Testis (tissue), 2 donors: Measurements from ENCODE around the gene FCHSD2.

Experiments used
- CTCF ChIP-seq, 3 experiments: fragments of 450-650 bp in 2 of 3; fragments of 200-600 bp in 1 of 3; sonication (generic) in 1 of 3; IDR thresholded peaks; one replicate each; pipeline ENCODE4 v1.5.1; 2016 to 2019; ENCODE audit warnings: antibody characterized with exemption in 3 of 3, mild to moderate bottlenecking in 2 of 3, moderate library complexity in 1 of 3
- POLR2A ChIP-seq: fragments of 450-650 bp; IDR thresholded peaks from one replicate; pipeline ENCODE4 v1.6.1; 2017; ENCODE audit warnings: antibody characterized with exemption, mild to moderate bottlenecking, moderate library complexity

- TF ChIP-seq POLR2A (no peak), CTCF (IDR thresholded peaks at IDR 0.05) (no peak)
Observed at GRCh38 chr11:72840780-72841179, 301.3 kb downstream of the FCHSD2 start.
